Measurements from ENCODE around the gene SYT1. TPM values are rescaled to one million over a fixed set of nuclear protein-coding genes. Genes with fewer than 3 reads are reported as not detected.

The SYT1 gene
- total and polyA plus RNA-seq, 2 of the 4 experiments (the other 2 are of a cell fraction): 2.8 to 3.0 TPM

DNA sequence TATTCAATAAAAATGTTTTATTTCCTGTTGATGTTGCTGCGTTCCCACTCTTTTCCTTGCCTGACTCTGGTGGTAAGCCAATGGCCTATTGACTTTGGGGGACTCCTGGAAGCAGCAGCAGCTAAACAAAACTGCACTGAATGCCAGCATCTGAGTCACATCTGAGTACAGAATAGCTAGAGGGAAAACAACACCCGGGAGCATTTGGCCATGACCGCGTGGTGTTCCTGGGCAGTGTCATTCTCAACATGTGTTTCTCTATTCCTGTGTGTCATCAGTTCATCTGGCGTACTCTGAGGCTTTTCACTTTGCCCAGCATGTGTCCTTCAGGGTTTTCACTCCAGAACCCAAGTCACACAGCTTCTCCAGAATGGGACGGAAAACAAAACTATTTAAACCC is 587.4 kb downstream of the SYT1 start:
- Histone ChIP-seq H3K4me1 (ENCODE audit: control insufficient read depth, insufficient read depth, low read length) (peaks cover 12% of the 10 kb centered on the region), H2AFZ (replicated peaks; ENCODE audit: low read length, poor library complexity) (peak overlapping the region; percentile 44), H3K23ac (ENCODE audit: low read depth, low read length) (no peak overlapping the region), H2AK5ac (ENCODE audit: low read depth, low read length) (no peak overlapping the region), H3K14ac (replicated peaks; ENCODE audit: low read depth, low read length) (peak overlapping the region; percentile 5; the same call in 1 of the 2 replicates), H3K4me3 (ENCODE audit: insufficient read depth, low read depth, low read length) (no peak overlapping the region), H3K79me1 (ENCODE audit: low read depth in 1 of 2, low read length in 2 of 2) (no peaks in the 10 kb centered on the region), H2BK15ac (ENCODE audit: low read depth, low read length) (no peak overlapping the region), H3K36me3 (ENCODE audit: control insufficient read depth, insufficient read depth, low read length) (no peaks in the 10 kb centered on the region), H4K20me1 (ENCODE audit: insufficient read depth, low read length) (no peaks in the 10 kb centered on the region), H3K27me3 (ENCODE audit: control insufficient read depth, insufficient read depth, low read length) (no peaks in the 10 kb centered on the region), H2BK5ac (ENCODE audit: low read depth, low read length, poor library complexity, severe bottlenecking) (no peak overlapping the region), H3K56ac (ENCODE audit: extremely low read depth, insufficient read depth, low read length) (no peak overlapping the region), H2BK20ac (ENCODE audit: low read depth, low read length) (0 out of 2 replicates have a peak overlapping the region, but pooled peaks have one; percentile 13), H4K91ac (ENCODE audit: insufficient read depth, low read depth, low read length) (no peak overlapping the region), H3K9me3 (ENCODE audit: control insufficient read depth, insufficient read depth, low read length) (no peaks in the 10 kb centered on the region), H3K4me2 (ENCODE audit: low read depth, low read length) (no peak overlapping the region), H4K5ac (ENCODE audit: low read depth, low read length) (no peak overlapping the region), H3K27ac (ENCODE audit: insufficient read depth, low read length) (no peak overlapping the region), H2AK9ac (replicated peaks; ENCODE audit: low read depth, low read length, poor library complexity) (no peak overlapping the region), H3K9me1 (ENCODE audit: insufficient read depth, low read length) (peaks cover 10% of the 10 kb centered on the region), H3K18ac (ENCODE audit: low read depth, low read length) (no peak overlapping the region), H3K4ac (ENCODE audit: low read depth, low read length) (no peak overlapping the region), H3K9ac (ENCODE audit: low read depth, low read length) (no peak overlapping the region), H2BK120ac (ENCODE audit: low read depth, low read length) (no peak overlapping the region), H4K8ac (ENCODE audit: low read depth in 2 of 2, low read length in 2 of 2) (no peak overlapping the region)
- dilution Hi-C loops (cut with HindIII; ENCODE audit: low sequenced_read_pairs, unreplicated experiment): no loop called here
- BruUV-seq (replicated peaks): no TSS peak
- ChIA-PET POLR2A (ENCODE audit: unreplicated experiment) (no interaction called here), CTCF (interaction anchor here (0.7 kb wide), 1 partner anchor 34 kb away, joined by 5 read pairs; no protein-coding TSS in a partner anchor)
- intact Hi-C loops (cut with micrococcal nuclease): no loop called here
- no CpG with 5 or more reads among the region's 6 CpGs for whole genome bisulfite sequencing, 2 experiments (ENCODE audit: extremely low coverage in 2 of 2, insufficient read length in 1 of 2)
- peak; percentile 92; the same call in 1 of the 2 replicates for TF ChIP-seq MXI1 (IDR thresholded peaks at IDR 0.05; ENCODE audit: borderline replicate concordance, low read depth, low read length)
- TF ChIP-seq CEBPB (IDR thresholded peaks at IDR 0.05; ENCODE audit: low read depth, low read length): no peak
- ATAC-seq (ENCODE audit: low read depth) (peak; percentile 59), DNase-seq (peak; percentile 88)
- in situ Hi-C loops (cut with MboI; ENCODE audit: low sequenced_read_pairs): loop anchor here (5.0 kb wide), 1 partner anchor 50 kb away; no protein-coding TSS in a partner anchor
